ENCODE data around the gene ZFP1. TPM values are rescaled to one million over a fixed set of nuclear protein-coding genes. Genes with fewer than 3 reads are reported as not detected.
A peak's percentile ranks its signal among the peaks of the same experiment; 100 is the strongest.

ZFP1 gene
- total RNA-seq, 1 experiment from 2014 or later: 9.7 TPM

GRCh38 chr16:75116911-75117245 is 31.4 kb upstream of the ZFP1 start (continued):
- TF ChIP-seq PREB (CRISPR knock-in tag; IDR thresholded peaks at IDR 0.05; ENCODE audit: borderline replicate concordance) (no peak), ATF2 (CRISPR knock-in tag; IDR thresholded peaks at IDR 0.05; ENCODE audit: borderline replicate concordance, low read depth) (no peak), ERG (CRISPR knock-in tag; IDR thresholded peaks at IDR 0.05) (no peak), IRF2 (CRISPR knock-in tag; IDR thresholded peaks at IDR 0.05; ENCODE audit: borderline replicate concordance, low read depth) (no peak), NFE2L1 (CRISPR knock-in tag; IDR thresholded peaks at IDR 0.05) (no peak), ZNF416 (CRISPR knock-in tag; IDR thresholded peaks at IDR 0.05) (no peak)

GRCh38 chr16:75118943-75119539 is 29.3 kb upstream of the ZFP1 start:
- H3K4me3 Mint-ChIP-seq: no peak overlapping the region
- ChIA-PET POLR2A (no interaction called here), CTCF (interaction anchor here (1.1 to 5.4 kb wide), 5 partner anchors 8 to 120 kb away, joined by 3 to 36 read pairs (median 5); partner anchors contain the start of gene ZNRF1)
- ATAC-seq: no peak
- peak overlapping the region; percentile 38 for H3K27ac Mint-ChIP-seq
- TF ChIP-seq ZSCAN18 (CRISPR knock-in tag; IDR thresholded peaks at IDR 0.05): no peak
- no peak for TF ChIP-seq FOXJ3 (CRISPR knock-in tag; IDR thresholded peaks at IDR 0.05; ENCODE audit: borderline replicate concordance)
- no peak for TF ChIP-seq JAZF1 (CRISPR knock-in tag; IDR thresholded peaks at IDR 0.05)
- TF ChIP-seq MAX (CRISPR knock-in tag; IDR thresholded peaks at IDR 0.05): no peak
- no peak for TF ChIP-seq RELA (CRISPR knock-in tag; IDR thresholded peaks at IDR 0.05; ENCODE audit: borderline replicate concordance)
- no peak for TF ChIP-seq ZNF532 (CRISPR knock-in tag; IDR thresholded peaks at IDR 0.05; ENCODE audit: borderline replicate concordance)
- no peak for TF ChIP-seq MYBL2 (CRISPR knock-in tag; IDR thresholded peaks at IDR 0.05)
- TF ChIP-seq MLX (CRISPR knock-in tag; IDR thresholded peaks at IDR 0.05): no peak
- TF ChIP-seq PREB (CRISPR knock-in tag; IDR thresholded peaks at IDR 0.05; ENCODE audit: borderline replicate concordance): no peak
- TF ChIP-seq FOXP4 (CRISPR knock-in tag; IDR thresholded peaks at IDR 0.05): no peak
- TF ChIP-seq CREB1 (CRISPR knock-in tag; IDR thresholded peaks at IDR 0.05): no peak
- TF ChIP-seq NR2C2 (CRISPR knock-in tag; IDR thresholded peaks at IDR 0.05): no peak
- TF ChIP-seq ZNF317 (CRISPR knock-in tag; IDR thresholded peaks at IDR 0.05; ENCODE audit: borderline replicate concordance, low read depth): no peak
- H3K4me1 Mint-ChIP-seq: peaks cover 39% of the 10 kb centered on the region
- H3K36me3 Mint-ChIP-seq: peaks cover 13% of the 10 kb centered on the region
- DNase-seq (ENCODE audit: low spot score): no peak
- H3K9me3 Mint-ChIP-seq: peaks cover 14% of the 10 kb centered on the region
- H3K27me3 Mint-ChIP-seq (ENCODE audit: low read depth): no peaks in the 10 kb centered on the region
